ENCODE measurements around the gene NFKB1. TPM values are rescaled to one million over a fixed set of nuclear protein-coding genes. Genes with fewer than 3 reads are reported as not detected.

Gene NFKB1
- total and polyA plus RNA-seq, 10 of the 15 experiments (the other 5 are each of a cell fraction or from before 2014, with no cell fraction given): 8.7 to 110 (median 57.3) TPM

- ChIA-PET RAD21 (ENCODE audit: unreplicated experiment) (no interaction called here), CTCF (no interaction called here), SMC1A (ENCODE audit: uncharacterized antibody, unreplicated experiment) (interaction anchor here (2.3 to 2.9 kb wide), 2 partner anchors 9 to 11 kb away, joined by 6 to 18 read pairs; no protein-coding TSS in a partner anchor), POLR2A (interaction anchor here (0.6 to 1.4 kb wide), 2 partner anchors 10 to 14 kb away, joined by 3 read pairs; no protein-coding TSS in a partner anchor)
- Histone ChIP-seq H3K36me3 (ENCODE audit: control insufficient read depth in 2 of 2, insufficient read depth in 2 of 2, low read length in 1 of 2) (peaks cover 2 to 13% of the 10 kb centered on the region in 2 experiments; a peak in 3 of 4 replicates), H3K4me2 (ENCODE audit: control insufficient read depth, insufficient read depth) (no peak overlapping the region), H3K4me3 (no peak overlapping the region), H2AFZ (ENCODE audit: control insufficient read depth, low read depth, low read length) (no peak overlapping the region), H3K79me2 (ENCODE audit: control insufficient read depth, insufficient read depth, low read length) (peaks cover 52% of the 10 kb centered on the region), H3K9ac (ENCODE audit: control insufficient read depth, insufficient read depth, low read length) (no peak overlapping the region), H4K20me1 (ENCODE audit: control insufficient read depth, insufficient read depth) (no peaks in the 10 kb centered on the region), H3K27me3 (replicated peaks in 1 of 2; ENCODE audit: control insufficient read depth in 2 of 2, insufficient read depth in 2 of 2, low read length in 1 of 2) (no peaks in the 10 kb centered on the region), H3K27ac (ENCODE audit: control insufficient read depth, insufficient read depth) (no peak overlapping the region), H3K9me3 (replicated peaks; ENCODE audit: control insufficient read depth, insufficient read depth, low read length) (no peaks in the 10 kb centered on the region; the same call in 2 of the 3 replicates), H3K4me1 (ENCODE audit: control insufficient read depth, insufficient read depth, low read length) (peaks cover 18% of the 10 kb centered on the region)
- intact Hi-C loops (cut with micrococcal nuclease; ENCODE audit: unreplicated experiment): no loop called here
- DNase-seq (ENCODE audit: low read depth, low spot score) (no peak), ATAC-seq (no peak), FAIRE-seq (no peak)
- TF ChIP-seq YY1 (IDR thresholded peaks at IDR 0.05; ENCODE audit: low read depth, low read length): no peak
- BruUV-seq (replicated peaks): no TSS peak
- 94% methylated on average over 1 of the region's 1 CpG for WGBS (ENCODE audit: insufficient coverage, insufficient replicate concordance, low lambda C conversion rate, missing lambda C conversion rate)
- in situ Hi-C loops (cut with MboI): no loop called here
Observed at GRCh38 chr4:102553982-102554381, 52.8 kb downstream of the NFKB1 start.

GRCh38 chr4:102554482-102554881, 53.3 kb downstream of the NFKB1 start:
- Histone ChIP-seq H2AFZ (ENCODE audit: control insufficient read depth, low read depth, low read length) (no peak overlapping the region), H3K79me2 (ENCODE audit: control insufficient read depth, insufficient read depth, low read length) (peaks cover 56% of the 10 kb centered on the region), H3K4me2 (ENCODE audit: control insufficient read depth, insufficient read depth) (no peak overlapping the region), H3K27ac (ENCODE audit: control insufficient read depth, insufficient read depth) (no peak overlapping the region), H3K4me3 (no peak overlapping the region), H4K20me1 (ENCODE audit: control insufficient read depth, insufficient read depth) (no peaks in the 10 kb centered on the region), H3K9me3 (replicated peaks; ENCODE audit: control insufficient read depth, insufficient read depth, low read length) (no peaks in the 10 kb centered on the region; the same call in 2 of the 3 replicates), H3K4me1 (ENCODE audit: control insufficient read depth, insufficient read depth, low read length) (peaks cover 18% of the 10 kb centered on the region), H3K9ac (ENCODE audit: control insufficient read depth, insufficient read depth, low read length) (no peak overlapping the region), H3K27me3 (replicated peaks in 1 of 2; ENCODE audit: control insufficient read depth in 2 of 2, insufficient read depth in 2 of 2, low read length in 1 of 2) (no peaks in the 10 kb centered on the region), H3K36me3 (ENCODE audit: control insufficient read depth in 2 of 2, insufficient read depth in 2 of 2, low read length in 1 of 2) (peaks cover 2 to 13% of the 10 kb centered on the region in 2 experiments; a peak in 3 of 4 replicates)
- ChIA-PET CTCF (interaction anchor here (0.6 to 1.9 kb wide), 3 partner anchors 7 to 12 kb away, joined by 3 to 8 read pairs (median 4); no protein-coding TSS in a partner anchor), RAD21 (ENCODE audit: unreplicated experiment) (interaction anchor here (1.0 to 1.2 kb wide), 2 partner anchors 26 kb away, joined by 3 read pairs; no protein-coding TSS in a partner anchor), SMC1A (ENCODE audit: uncharacterized antibody, unreplicated experiment) (interaction anchor here (0.9 to 2.9 kb wide), 4 partner anchors 9 to 26 kb away, joined by 3 to 18 read pairs (median 4); no protein-coding TSS in a partner anchor), POLR2A (interaction anchor here (0.6 to 1.5 kb wide), 4 partner anchors 9 to 54 kb away, joined by 3 to 12 read pairs (median 3); no protein-coding TSS in a partner anchor)
- BruUV-seq (replicated peaks): no TSS peak
- DNase-seq (ENCODE audit: low read depth, low spot score) (no peak), ATAC-seq (no peak), FAIRE-seq (no peak)
- 100% methylated on average over 5 of the region's 5 CpGs for WGBS (ENCODE audit: insufficient coverage, insufficient replicate concordance, low lambda C conversion rate, missing lambda C conversion rate)
- TF ChIP-seq USF2 (IDR thresholded peaks at IDR 0.05; ENCODE audit: borderline replicate concordance, low read depth, low read length) (no peak), CBX5 (IDR thresholded peaks at IDR 0.05; ENCODE audit: low read depth) (no peak), TBL1XR1 (IDR thresholded peaks at IDR 0.05; ENCODE audit: low read depth, low read length) (no peak), STAT3 (IDR thresholded peaks at IDR 0.05; ENCODE audit: low read depth, low read length) (no peak), NFIC (IDR thresholded peaks at IDR 0.05; ENCODE audit: low read depth, low read length) (no peak), SMC3 (IDR thresholded peaks at IDR 0.05; ENCODE audit: borderline replicate concordance, low read length) (no peak), BACH1 (IDR thresholded peaks at IDR 0.05; ENCODE audit: borderline replicate concordance) (no peak), TARDBP (IDR thresholded peaks at IDR 0.05; ENCODE audit: borderline replicate concordance) (no peak)
- TF ChIP-seq, protein P1, sequence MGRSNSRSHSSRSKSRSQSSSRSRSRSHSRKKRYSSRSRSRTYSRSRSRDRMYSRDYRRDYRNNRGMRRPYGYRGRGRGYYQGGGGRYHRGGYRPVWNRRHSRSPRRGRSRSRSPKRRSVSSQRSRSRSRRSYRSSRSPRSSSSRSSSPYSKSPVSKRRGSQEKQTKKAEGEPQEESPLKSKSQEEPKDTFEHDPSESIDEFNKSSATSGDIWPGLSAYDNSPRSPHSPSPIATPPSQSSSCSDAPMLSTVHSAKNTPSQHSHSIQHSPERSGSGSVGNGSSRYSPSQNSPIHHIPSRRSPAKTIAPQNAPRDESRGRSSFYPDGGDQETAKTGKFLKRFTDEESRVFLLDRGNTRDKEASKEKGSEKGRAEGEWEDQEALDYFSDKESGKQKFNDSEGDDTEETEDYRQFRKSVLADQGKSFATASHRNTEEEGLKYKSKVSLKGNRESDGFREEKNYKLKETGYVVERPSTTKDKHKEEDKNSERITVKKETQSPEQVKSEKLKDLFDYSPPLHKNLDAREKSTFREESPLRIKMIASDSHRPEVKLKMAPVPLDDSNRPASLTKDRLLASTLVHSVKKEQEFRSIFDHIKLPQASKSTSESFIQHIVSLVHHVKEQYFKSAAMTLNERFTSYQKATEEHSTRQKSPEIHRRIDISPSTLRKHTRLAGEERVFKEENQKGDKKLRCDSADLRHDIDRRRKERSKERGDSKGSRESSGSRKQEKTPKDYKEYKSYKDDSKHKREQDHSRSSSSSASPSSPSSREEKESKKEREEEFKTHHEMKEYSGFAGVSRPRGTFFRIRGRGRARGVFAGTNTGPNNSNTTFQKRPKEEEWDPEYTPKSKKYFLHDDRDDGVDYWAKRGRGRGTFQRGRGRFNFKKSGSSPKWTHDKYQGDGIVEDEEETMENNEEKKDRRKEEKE (IDR thresholded peaks at IDR 0.05): no peak
- intact Hi-C loops (cut with micrococcal nuclease; ENCODE audit: unreplicated experiment): no loop called here
- in situ Hi-C loops (cut with MboI): no loop called here
